NB4 (cell line): Measurements from ENCODE around the gene ELP1.

ENCODE experiments used
- DNase-seq: peaks from one replicate; pipeline ENCODE4 v3.0.0; 2010; ENCODE audit warnings: low read depth
- H3K4me3 ChIP-seq: one replicate; pipeline ENCODE4 v1.5.1; 2011; ENCODE audit warnings: mild to moderate bottlenecking, low read depth, low read length, moderate library complexity
- CTCF ChIP-seq: IDR thresholded peaks from one replicate; pipeline ENCODE4 v1.5.1; 2012; ENCODE audit warnings: low read depth, low read length
- MAX ChIP-seq: IDR thresholded peaks from 2 replicates; pipeline ENCODE4 v1.6.1; 2011; ENCODE audit warnings: low read depth, low read length
- MYC ChIP-seq: IDR thresholded peaks from 2 replicates; pipeline ENCODE4 v1.6.1; 2011; ENCODE audit warnings: low read depth, low read length
- POLR2A ChIP-seq: IDR thresholded peaks from 2 replicates; pipeline ENCODE4 v1.6.1; 2011; ENCODE audit warnings: mild to moderate bottlenecking; ENCODE audit not compliant: insufficient read length; ENCODE audit errors: extremely low read depth

The ELP1 gene

GRCh38 chr9:108869092-108869725 is 64.7 kb downstream of the ELP1 start:
- no peak for DNase-seq
- H3K4me3 ChIP-seq = no peak overlapping the region
- TF ChIP-seq MAX (no peak), CTCF (no peak)

DNA sequence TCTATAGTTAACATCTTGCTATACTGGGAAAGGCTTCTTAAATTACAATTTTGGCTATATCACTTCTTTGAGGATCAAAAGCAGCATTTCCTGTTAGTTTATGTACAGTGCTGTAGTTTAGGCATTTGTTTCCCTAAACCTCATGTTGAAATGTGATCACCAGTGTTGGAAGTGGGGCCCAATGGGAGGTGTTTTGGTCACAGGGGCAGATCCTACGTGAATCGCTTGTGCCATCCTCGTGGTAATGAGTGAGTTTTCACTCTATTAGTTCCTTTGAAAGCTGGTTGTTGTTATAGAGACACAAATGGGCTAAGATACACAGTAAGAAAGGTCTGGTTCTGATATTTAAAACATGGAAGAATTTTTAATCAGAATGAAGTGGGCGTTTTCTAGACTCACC is 66.1 kb downstream of the ELP1 start:
- H3K4me3 ChIP-seq = no peak overlapping the region
- TF ChIP-seq CTCF (no peak), MYC (no peak)
- DNase-seq = no peak

DNA sequence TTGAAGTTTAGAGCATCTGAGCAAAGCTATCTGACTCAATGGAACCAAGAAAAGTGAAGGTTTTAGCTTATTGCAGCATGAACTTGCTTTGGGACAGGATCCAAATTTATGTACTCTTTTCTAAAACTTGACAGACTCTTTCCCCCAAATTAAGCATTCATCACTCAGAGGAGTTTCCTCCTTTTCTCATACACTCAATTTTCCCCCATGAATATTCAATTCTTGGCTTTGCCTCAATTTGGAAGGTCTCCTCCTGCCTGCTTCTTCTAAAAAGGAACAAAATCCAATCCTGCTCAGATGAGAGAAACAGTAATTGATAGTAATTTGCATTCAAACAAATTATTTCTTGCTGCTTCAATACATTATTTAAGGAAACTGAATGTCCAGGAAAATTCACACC is 66.8 kb downstream of the ELP1 start:
- TF ChIP-seq POLR2A = no peak
- TF ChIP-seq MAX = no peak
- no peak for TF ChIP-seq MYC
- no peak for TF ChIP-seq CTCF
- H3K4me3 ChIP-seq = no peak overlapping the region
- DNase-seq = no peak

- TF ChIP-seq POLR2A (no peak), CTCF (no peak), MAX (no peak), MYC (no peak)
- no peak overlapping the region for H3K4me3 ChIP-seq
- DNase-seq = no peak
These were observed 67.9 kb downstream of the ELP1 start for GRCh38 chr9:108866001-108866420.

DNA sequence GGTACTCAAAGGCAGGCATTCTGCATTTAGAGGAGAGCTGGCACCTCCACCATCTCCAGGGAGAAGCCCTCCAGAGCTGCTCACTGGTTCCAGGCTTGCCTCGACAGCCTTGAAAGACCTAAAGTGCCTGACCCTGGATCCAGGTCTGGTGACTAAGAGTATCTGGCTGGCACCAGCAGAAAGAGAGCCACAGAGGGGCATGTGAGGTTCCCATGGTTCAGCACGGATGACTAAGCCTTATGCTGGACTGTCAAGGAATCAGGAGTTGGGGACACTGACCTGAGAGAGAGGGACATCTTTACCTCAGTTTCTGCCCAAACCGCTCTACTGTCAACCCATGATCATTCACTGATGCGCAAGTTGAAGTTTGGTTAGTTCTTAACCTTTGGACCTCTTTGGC is 68.9 kb downstream of the ELP1 start:
- DNase-seq = no peak
- no peak for TF ChIP-seq CTCF
- TF ChIP-seq POLR2A = no peak
- no peak for TF ChIP-seq MYC
- no peak for TF ChIP-seq MAX
- H3K4me3 ChIP-seq = no peak overlapping the region

GRCh38 chr9:108864446-108864845 is 69.5 kb downstream of the ELP1 start:
- DNase-seq = no peak

More at GRCh38 chr9:108864446-108864845, 69.5 kb downstream of the ELP1 start:
- TF ChIP-seq MAX = no peak
- TF ChIP-seq CTCF = no peak
- no peak for TF ChIP-seq MYC
- TF ChIP-seq POLR2A = no peak
- H3K4me3 ChIP-seq = no peak overlapping the region
